ENCODE data around the gene WWP2. TPM values are rescaled to one million over a fixed set of nuclear protein-coding genes. Genes with fewer than 3 reads are reported as not detected.

The WWP2 gene
- polyA plus RNA-seq, 5 donors = 26.6 to 34.0 (median 30.8) TPM

DNA sequence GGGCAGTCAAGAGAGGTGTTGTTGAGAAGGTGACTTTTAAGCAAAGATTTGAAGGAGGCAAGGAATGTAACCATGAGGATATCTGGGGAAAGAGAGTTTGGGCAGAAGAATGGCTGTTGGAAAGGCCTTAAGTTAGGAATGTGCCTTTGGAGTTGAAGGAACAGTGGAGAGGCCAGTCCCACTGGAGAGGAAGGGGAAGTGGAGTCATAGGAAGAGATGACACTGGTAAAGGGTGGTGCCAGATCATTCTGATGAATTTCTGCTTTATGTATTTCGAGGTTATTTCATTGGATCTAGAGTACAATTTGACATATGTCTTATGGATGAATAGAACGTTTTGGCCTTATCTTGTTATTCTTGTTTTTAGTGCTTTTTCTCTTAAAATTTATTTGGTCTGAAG, 93.5 kb downstream of the WWP2 start:
- DNase-seq = no peak

DNA sequence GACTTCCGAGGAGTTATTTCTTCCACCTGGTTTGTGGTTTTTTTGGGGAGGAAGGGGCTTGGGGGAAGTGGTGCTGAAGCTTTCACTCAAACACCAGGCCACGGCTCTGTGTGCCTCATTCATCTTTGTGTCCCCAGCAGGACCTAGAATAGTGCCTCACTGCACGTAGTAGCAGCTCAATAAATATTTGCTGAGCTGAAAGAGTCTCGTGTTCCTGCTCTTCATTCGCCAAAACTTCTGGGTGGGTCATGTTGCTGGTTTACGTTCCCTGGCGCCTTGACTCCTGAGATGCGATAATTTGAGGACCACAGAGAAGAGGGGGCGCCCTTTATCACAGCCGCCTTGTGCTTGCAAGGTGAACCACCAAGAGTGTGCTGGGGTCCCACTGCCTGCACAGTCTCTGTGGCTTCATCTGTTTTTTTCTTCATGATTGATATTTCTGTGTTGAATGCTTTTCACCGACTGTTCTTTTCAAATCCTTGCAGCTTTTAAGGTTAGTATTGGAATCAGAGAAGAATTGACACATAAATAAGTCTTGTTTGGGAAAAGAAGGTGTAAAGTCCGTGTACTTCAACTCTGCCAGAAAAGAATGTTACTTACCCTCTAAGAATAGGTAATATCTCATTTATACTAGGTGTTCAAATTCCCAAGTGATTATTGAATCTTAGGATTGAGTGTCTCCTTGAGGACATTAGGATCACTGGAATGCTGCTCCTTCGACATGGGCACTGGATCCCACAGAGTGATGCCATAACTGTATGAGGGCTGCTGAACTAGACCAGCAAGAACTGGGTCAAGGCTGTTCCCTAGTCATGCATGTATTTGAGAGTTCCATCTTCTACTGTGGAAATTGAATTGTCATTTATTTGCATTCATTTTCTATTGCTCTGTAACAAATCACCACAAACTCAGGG, 96.3 kb downstream of the WWP2 start:
- DNase-seq = no peak

DNA sequence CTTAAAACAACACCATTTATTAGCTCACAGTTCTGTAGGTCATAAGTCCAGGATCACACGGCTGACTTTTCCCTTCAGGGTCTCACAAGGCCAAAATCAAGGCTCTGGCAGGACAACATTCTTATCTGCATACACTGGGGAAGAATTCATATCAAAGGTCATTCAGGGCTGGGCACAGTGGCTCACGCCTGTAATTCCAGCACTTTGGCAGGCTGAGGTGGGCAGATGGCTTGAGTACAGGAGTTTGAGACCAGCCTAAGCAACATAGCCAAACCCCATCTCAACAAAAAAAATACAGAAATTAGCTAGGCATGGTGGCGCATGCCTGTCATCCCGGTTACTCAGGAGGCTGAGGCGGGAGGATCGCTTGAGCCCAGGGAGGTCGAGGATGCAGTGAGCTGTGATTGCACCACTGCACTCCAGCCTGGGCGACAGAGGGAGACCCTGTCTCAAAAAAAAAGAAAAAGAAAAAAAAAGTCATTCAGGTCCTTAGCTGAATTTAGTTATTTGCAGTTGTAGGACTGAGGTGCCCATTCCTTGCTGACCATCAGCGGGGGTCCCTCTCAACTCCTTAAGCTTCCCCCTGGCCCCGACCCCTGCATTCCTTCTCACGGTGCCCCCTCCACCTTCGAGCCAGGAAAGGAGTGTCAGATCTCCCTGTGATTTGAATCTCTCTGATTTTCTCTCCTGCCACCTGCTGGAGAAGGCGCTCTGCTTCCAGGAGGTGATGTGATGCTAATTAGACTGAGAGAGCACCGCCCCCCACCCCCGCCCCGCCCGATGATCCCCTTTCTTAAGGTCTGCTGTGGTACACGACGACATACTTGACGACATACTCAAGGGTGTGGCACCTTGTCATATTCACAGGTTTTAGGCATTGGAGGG, 97.2 kb downstream of the WWP2 start:
- DNase-seq = peak in 1 of 2 donors; percentile 22

DNA sequence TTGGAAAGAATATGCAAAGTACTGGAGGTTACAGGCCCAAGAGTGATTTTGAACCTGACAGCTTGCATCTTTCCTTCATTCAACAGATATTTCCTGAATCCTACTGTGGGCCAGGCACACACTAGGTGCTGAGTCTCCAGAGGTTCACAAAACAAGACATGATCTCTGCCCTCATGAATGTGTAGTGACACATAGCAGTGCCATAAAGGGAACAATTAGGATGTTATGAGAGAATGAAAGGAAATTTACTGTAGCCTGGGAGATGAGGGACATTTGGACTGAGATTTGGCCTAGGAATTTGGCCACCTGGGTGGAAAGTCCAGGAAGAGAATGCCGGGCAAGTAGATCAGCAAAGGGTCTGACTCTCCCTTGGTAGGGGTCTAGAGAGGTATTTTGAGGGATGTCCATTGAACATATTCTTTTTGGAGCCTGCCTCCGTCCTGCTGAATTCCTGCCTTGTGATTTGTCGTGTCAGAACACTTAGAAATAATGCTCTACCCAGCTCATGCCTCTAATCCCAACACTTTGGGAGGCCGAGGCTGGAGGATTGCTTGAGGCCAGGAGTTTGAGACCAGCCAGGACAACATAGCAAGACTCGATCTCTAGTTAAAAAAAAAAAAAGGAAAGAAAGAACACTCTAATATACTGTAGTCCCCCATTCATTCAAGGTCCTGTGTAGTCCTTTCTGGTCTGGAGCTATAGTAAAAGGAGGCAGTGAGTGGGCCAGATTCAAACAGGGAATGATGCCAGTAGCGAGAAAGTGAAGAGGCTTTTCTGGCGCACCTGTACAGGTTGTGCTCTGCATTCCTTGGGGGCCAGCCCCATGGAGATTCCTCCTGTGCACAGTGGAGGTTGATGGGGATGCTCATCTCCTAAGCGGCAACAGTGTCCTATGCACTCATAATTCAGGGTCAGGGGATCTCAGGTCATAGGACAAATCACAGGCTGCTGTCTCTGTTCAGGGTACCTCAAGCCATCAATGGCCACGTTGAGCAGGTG, 98.4 kb downstream of the WWP2 start:
- no peak for DNase-seq

DNA sequence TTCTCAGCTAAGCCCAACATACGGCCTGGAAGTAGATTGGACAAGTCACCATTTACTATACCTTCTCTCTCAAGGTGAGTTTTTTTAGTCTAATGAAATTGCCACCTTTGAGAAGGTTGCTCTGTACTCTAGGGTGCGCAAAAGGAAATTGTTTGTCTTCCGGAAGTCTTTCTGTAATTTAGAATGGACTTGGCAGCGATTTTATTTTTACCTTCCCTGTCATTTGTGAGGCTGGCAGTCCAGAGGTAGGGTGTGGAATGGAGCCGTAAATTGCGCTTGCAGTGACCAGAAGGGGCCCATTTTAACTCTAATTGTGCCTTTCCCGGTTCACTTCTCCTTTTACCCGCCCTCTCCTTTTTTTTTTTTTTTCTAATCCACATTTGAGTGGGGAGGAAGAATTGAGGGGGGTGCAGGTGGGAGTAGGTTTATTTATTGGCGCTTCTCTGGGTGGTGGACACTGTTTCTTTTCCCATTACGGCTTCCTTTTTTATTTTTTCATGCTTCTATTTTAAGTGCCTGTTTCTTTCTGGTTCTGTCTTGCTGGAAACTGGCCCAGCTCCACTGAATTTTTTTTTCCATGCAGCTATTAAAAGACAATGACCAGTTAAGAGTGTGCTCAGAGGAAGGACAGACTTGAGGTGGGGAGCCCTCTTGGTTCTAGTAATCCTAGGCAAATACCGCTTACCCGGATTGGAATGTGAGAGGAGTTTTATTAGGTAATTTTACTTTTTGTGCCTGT, 99.3 kb downstream of the WWP2 start:
- peak; percentile 81 to 84 for DNase-seq

DNA sequence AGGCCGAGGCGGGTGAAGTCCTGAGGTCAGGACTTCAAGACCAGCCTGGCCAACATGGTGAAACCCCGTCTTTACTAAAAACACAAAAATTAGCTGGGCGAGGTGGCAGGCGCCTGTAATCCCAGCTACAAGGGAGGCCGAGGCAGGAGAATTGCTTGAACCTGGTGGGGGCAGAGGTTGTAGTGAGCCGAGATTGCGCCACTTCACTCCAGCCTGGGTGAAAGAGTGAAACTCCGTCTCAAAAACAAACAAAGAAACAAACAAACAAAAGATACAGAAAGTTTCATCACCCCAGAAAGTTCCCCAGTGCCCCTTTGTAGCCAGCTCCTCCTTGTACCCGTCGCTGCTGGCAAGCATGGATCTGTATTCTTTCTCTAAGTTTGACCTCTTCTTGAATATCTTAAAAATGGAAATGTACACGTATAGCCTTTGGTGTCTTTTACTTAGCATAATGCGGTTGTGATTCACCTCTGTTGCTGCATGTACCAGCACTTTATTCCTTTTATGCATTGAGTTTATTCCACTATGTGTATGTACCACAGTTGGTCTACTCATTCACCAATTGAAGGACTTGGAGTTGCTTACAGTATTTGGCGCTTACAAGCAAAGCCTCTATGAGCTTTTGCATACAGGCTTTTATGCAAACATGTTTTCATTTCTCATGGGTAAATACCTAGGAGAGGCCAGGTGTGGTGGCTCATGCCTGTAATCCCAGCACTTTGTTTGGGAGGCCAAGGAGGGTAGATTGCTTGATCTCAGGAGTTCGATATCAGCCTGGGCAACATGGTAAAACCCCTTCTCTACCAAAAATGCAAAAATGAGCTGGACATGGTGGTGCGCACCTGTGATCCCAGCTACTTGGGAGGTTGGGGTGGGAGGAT, 101.5 kb downstream of the WWP2 start:
- no peak for DNase-seq

DNA sequence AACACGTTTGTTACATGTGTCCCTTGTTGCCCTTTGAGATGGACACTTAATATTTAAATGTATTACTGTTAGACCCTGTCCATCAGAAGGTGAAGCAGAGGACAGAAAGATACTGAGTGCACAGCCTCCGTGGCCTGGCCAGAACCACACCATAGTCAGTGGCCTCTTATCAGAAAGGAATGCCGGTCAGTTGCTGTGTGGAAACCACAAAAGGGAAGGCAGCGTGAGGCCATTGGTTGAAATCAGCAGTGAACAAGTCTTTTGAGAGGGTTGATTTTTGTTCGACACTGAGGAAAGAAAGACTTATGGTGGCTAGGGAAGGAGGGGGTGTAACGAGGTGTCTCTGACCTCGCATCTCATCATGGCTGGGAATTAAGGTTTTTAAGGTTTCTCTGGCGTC, 103.6 kb downstream of the WWP2 start:
- DNase-seq = no peak

DNA sequence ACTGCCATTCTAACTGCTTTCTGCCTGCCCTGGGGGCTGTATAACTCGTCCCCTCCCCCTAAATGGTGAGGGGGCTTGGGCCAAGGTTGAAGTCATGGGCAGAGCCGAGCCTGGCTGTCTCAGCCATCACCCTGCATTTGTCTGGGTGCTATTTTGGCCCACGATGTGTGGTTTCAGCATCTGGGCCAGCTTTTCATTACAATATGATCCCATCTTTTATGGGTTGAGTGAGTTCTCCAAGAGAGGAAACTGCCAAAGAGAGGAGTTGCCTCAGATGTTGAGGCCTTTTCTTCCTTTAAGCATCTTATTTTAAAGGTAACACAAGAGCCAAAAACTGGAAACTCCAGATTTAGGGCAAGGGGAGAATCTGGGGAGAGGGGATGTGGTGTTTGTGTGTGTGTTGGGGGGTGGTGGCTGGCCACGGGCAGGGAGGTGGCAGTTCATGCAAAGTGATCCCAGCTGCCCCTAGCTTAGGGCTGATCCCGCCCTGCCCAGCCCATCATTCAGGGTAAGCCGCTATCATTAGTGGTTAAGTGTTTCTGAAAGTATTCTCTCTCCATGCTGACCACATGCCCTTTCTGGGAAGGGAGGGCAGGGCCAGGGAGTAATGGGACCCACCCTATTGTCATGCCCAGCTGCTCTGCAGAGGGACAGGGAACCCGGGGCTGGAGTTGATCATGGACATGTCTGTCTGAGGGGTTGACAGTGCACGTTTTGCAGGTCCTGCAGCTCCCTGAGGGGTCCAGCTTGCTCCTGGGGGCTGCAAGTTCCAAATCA, 105.8 kb downstream of the WWP2 start:
- no peak for DNase-seq

DNA sequence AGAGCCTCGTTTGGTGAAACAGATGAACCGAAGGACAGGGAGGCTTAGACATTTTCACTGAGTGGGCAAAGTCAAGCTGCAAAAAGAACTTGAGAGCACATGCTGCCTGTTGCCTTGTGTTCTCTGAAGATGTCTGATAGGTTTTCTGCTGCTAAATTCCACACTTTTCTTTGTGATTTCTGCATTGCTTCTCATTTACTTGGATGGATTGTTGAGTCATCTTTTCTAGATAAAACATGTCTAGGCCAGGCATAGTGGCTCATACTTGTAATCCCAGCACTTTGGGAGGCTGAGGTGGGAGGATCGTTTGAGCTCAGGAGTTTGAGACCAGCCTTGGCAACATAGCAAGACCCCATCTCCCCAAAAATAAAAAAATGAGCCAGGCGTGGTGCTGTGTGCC, 108.6 kb downstream of the WWP2 start:
- DNase-seq = no peak

DNA sequence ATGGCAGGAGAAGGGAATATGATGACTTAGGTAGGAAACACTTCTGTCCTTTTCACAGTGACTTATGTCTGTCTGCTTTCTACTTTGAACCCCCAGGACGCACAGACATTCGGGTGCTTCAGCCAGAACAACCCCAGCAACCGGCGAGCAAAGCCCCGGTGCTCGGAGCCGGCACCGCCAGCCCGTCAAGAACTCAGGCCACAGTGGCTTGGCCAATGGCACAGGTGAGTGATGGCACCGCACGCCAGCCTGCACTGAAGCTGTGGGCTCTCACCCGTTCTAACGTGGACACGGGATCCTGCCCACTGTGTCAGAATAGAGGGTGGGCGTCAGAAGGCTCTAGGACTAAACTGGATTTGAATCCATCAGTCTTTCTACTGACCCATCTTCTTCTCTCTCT, 109.6 kb downstream of the WWP2 start:
- DNase-seq = no peak

DNA sequence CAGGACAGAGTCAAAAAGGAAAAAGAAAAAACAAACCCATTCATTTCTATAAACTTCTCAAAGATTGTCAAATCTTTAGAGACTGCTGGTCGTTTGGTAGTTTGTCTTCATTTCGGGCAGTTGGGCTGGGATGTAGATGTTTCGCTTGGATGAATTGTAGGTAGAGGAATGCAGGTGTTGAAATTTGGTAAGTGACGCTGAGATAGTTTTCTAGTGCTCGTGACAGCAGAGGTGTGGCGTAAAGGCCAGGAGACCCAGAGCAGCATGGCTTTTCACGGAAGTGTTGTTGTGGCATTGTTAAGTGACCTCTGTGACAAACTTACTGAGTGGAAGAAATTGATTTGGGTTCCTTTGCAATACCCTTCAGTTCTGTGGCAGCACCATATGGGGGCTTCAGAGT, 110.8 kb downstream of the WWP2 start:
- no peak for DNase-seq

DNA sequence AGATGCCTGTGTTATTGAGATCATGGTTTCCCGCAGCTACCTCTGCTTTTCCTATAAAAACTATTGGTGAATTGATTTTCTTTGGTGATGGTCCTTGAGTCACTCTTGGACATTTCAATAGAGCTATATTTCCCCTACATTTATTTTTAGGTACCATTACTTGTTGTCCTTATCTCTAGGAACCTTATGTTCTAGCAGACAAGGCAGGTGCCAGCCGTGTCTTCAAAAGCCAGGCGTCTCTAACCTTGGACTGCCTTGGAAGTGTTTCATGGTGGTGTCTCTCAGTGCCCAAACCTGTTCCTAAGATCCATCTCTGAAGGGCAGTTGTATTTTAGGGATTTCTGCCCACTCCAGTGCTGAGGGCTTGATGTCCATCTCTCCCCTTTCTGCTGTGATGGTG, 111.7 kb downstream of the WWP2 start:
- no peak for DNase-seq

DNA sequence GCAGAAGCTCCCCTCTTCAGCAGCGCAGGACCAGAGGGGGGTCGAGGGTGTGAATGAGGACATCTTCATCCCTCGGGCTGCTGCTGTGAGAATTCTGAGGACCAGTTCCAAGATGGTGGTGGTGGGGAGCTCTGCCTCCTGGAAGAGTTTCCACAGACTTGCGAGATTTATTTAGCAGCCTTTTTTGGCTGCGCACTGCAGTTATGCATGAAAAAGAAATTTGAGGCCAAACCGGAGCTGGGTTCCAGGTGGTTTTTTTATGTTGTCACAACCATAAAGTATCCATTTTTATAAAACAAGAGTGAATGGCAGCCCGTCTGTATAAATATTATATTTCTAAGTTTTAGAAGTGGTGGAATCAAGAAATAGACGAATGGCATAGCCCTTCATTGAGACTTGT, 112.1 kb downstream of the WWP2 start:
- no peak for DNase-seq

DNA sequence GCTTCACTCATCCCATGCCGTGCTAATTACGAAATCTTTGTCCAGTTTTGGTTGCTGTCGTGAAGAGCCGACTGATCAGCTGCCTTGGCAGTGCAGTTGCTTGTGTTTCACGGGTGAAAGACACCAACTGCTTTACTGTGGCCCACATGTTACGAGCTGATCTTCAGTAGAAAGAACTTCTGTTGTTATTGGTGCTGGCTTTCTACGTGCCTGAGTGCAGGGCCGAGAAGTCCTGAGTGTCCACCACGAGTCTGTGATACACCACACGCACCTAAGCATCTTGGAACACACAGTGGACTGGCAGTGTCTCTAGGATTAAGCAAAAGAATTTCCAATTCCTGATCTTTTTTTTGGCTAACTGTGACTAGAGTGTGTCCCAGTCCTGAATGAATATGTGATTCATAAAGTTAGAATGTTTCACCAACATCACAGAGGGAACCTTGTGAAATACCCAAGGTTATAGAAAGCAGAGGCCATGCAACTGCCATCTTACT, 118.6 kb downstream of the WWP2 start:
- DNase-seq = no peak

DNA sequence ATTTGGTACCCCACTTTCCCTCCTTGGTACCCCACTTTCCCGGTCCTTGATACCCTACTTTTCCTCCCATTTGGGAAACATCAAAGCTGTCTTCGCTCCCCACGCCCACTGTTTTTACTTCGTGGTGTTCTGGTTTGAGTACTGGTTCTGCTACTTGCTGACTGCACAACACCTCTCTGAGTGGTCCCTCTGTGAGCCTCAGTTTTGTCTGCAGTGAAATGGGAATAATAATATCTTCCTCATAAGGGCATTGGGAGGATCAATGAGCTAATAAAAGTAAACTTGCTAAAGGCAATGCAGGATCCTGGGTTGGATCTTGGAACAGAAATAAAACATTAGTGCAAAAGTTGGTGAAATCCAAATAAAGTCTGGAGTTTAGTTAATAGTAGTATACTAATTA, 119.0 kb downstream of the WWP2 start:
- DNase-seq = no peak

DNA sequence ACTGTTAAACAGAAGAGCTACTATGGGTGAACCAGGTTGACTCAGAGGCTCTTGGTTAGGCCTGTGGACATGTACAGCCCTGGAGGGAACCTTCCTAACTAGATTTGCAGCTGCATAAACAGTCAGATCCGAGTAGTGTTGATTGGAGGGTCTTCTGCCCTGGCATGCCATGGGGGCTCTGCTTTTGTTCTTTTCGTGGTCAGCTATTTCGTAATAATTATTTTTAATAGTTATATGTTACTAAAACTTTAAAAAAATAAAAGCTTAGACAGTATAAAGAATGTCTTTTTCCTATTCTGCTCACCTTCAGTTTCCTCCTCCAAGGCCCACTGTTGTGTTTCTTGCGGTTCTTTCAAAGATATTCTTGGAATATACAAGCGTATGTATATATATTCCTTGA, 121.6 kb downstream of the WWP2 start:
- DNase-seq = no peak

DNA sequence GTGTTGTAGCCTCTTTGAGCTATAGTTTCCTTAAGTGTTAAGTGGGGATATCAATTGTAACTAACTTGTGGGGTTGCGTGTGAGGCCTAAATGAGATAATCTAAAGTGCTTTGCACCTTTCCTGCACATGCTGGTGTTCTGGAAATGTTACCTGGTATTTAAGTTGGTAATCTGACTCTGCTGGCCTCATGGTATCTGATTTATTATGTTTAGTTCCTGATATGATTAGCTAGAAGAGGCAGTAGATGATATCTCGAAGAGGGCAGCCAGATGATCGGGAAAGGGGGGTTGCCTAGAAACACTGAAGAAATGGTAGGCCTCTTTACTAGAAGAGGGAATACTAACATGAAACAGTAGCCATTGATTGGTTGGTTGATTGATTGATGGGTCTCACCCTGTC, 123.6 kb downstream of the WWP2 start:
- no peak for DNase-seq

DNA sequence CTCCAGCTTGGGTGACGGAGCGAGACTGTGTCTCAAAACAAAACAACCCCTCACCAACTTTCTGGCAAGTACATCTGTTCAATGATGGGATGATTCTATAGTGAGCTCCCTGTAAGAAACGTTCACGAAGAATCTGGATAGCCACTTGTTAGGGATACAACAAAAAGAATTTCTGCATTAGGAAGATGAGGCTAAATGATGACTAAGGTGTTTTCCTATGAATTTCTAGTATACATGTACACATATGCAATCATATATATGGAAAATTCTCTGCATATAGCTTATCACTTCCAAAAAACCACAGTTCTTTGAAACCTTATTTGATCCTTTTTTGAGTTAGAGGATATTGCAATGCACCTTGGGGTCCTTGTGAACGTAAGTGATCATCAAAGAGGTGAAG, 124.6 kb downstream of the WWP2 start:
- DNase-seq = no peak
